ENCODE data around the gene PHAF1. TPM values are rescaled to one million over a fixed set of nuclear protein-coding genes. Genes with fewer than 3 reads are reported as not detected.

PHAF1 gene
- total and polyA plus RNA-seq, 9 of the 15 experiments (the other 6 are each of a cell fraction or from before 2014, with no cell fraction given), result 5.1 to 25.4 (median 13.8) TPM

DNA sequence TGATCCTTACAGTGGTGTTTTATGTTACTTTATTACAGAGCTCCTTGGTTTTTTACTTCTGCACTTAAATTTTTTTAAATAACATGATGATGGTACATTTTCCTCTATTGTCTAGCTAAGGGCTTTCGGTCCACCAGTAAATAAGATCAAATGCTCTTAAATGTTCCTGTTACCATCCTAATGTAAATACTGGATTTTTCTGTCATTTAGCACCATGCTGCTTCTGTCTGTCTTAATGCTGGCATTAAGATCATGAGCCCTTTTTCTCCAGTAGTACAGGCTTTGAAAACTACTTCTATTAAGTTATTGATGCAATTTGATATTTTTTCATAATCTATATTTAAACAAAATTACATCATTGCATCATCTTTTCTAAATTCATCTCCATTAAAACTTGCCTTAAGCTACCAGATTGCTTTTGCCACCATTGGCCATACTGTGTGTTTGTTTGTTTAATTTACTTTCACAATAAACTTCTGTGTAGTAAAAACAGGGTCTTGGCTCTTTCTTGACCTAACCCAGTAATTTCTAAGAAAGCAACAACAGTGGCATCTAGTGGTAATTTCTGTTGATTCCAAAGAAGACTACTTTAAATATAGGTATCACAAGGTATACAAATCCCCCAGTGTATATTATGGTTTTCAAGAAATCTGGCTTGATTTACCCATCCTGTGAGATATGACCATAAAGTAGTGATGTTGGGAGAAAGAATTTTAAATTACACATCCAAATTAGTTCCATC is 9.0 kb upstream of the PHAF1 start (continued):
- no peak for TF ChIP-seq FOXJ2 (tag; IDR thresholded peaks at IDR 0.05)
- TF ChIP-seq, protein P1, sequence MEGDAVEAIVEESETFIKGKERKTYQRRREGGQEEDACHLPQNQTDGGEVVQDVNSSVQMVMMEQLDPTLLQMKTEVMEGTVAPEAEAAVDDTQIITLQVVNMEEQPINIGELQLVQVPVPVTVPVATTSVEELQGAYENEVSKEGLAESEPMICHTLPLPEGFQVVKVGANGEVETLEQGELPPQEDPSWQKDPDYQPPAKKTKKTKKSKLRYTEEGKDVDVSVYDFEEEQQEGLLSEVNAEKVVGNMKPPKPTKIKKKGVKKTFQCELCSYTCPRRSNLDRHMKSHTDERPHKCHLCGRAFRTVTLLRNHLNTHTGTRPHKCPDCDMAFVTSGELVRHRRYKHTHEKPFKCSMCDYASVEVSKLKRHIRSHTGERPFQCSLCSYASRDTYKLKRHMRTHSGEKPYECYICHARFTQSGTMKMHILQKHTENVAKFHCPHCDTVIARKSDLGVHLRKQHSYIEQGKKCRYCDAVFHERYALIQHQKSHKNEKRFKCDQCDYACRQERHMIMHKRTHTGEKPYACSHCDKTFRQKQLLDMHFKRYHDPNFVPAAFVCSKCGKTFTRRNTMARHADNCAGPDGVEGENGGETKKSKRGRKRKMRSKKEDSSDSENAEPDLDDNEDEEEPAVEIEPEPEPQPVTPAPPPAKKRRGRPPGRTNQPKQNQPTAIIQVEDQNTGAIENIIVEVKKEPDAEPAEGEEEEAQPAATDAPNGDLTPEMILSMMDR (IDR thresholded peaks at IDR 0.05 in 2 of 3, conservative IDR thresholded peaks at IDR 0.05 in 1 of 3; ENCODE audit: insufficient read depth in 2 of 3, low read depth in 1 of 3, low read length in 3 of 3), result peak; percentile 12 to 61 (median 30); a peak in 4 of 6 replicates
- TF ChIP-seq CEBPB (tag; IDR thresholded peaks at IDR 0.05), result peak; percentile 80
- peak; percentile 58; the same call in 1 of the 2 replicates for TF ChIP-seq ZSCAN32 (CRISPR knock-in tag; IDR thresholded peaks at IDR 0.05)
- TF ChIP-seq, protein P2, sequence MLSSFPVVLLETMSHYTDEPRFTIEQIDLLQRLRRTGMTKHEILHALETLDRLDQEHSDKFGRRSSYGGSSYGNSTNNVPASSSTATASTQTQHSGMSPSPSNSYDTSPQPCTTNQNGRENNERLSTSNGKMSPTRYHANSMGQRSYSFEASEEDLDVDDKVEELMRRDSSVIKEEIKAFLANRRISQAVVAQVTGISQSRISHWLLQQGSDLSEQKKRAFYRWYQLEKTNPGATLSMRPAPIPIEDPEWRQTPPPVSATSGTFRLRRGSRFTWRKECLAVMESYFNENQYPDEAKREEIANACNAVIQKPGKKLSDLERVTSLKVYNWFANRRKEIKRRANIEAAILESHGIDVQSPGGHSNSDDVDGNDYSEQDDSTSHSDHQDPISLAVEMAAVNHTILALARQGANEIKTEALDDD (IDR thresholded peaks at IDR 0.05), result no peak
- no peak for TF ChIP-seq HCFC1 (IDR thresholded peaks at IDR 0.05; ENCODE audit: low read depth, low read length)
- TF ChIP-seq EP300 (IDR thresholded peaks at IDR 0.05; ENCODE audit: low read length), result no peak
- TF ChIP-seq MECOM (CRISPR knock-in tag; IDR thresholded peaks at IDR 0.05), result no peak
- no peak for TF ChIP-seq SAP30 (IDR thresholded peaks at IDR 0.05; ENCODE audit: borderline replicate concordance, insufficient read depth, low read depth, low read length, poor library complexity, severe bottlenecking)
- TF ChIP-seq, protein P3, sequence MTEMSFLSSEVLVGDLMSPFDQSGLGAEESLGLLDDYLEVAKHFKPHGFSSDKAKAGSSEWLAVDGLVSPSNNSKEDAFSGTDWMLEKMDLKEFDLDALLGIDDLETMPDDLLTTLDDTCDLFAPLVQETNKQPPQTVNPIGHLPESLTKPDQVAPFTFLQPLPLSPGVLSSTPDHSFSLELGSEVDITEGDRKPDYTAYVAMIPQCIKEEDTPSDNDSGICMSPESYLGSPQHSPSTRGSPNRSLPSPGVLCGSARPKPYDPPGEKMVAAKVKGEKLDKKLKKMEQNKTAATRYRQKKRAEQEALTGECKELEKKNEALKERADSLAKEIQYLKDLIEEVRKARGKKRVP (CRISPR knock-in tag; IDR thresholded peaks at IDR 0.05), result peak; percentile 50; the same call in 1 of the 2 replicates
- TF ChIP-seq, protein P4, sequence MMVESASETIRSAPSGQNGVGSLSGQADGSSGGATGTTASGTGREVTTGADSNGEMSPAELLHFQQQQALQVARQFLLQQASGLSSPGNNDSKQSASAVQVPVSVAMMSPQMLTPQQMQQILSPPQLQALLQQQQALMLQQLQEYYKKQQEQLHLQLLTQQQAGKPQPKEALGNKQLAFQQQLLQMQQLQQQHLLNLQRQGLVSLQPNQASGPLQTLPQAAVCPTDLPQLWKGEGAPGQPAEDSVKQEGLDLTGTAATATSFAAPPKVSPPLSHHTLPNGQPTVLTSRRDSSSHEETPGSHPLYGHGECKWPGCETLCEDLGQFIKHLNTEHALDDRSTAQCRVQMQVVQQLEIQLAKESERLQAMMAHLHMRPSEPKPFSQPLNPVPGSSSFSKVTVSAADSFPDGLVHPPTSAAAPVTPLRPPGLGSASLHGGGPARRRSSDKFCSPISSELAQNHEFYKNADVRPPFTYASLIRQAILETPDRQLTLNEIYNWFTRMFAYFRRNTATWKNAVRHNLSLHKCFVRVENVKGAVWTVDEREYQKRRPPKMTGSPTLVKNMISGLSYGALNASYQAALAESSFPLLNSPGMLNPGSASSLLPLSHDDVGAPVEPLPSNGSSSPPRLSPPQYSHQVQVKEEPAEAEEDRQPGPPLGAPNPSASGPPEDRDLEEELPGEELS (CRISPR knock-in tag; IDR thresholded peaks at IDR 0.05; ENCODE audit: borderline replicate concordance), result no peak
- TF ChIP-seq PHB (CRISPR knock-in tag; IDR thresholded peaks at IDR 0.05), result no peak
- TF ChIP-seq SMC3 (conservative IDR thresholded peaks at IDR 0.05; ENCODE audit: insufficient read depth, low read depth, low read length), result peak; percentile 36; the same call in 1 of the 2 replicates
- TF ChIP-seq, protein P5, sequence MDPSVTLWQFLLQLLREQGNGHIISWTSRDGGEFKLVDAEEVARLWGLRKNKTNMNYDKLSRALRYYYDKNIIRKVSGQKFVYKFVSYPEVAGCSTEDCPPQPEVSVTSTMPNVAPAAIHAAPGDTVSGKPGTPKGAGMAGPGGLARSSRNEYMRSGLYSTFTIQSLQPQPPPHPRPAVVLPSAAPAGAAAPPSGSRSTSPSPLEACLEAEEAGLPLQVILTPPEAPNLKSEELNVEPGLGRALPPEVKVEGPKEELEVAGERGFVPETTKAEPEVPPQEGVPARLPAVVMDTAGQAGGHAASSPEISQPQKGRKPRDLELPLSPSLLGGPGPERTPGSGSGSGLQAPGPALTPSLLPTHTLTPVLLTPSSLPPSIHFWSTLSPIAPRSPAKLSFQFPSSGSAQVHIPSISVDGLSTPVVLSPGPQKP (CRISPR knock-in tag; IDR thresholded peaks at IDR 0.05), result no peak
- TF ChIP-seq HDAC2 (IDR thresholded peaks at IDR 0.05), result no peak
- TF ChIP-seq, protein P6, sequence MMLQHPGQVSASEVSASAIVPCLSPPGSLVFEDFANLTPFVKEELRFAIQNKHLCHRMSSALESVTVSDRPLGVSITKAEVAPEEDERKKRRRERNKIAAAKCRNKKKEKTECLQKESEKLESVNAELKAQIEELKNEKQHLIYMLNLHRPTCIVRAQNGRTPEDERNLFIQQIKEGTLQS (IDR thresholded peaks at IDR 0.05), result peak; percentile 82
- TF ChIP-seq, protein P6 (CRISPR knock-in tag; conservative IDR thresholded peaks at IDR 0.05), result no peak

All from K562 (cell line).